ENCODE data around the gene CAPZA3. TPM values are rescaled to one million over a fixed set of nuclear protein-coding genes. Genes with fewer than 3 reads are reported as not detected.

Gene CAPZA3
- total RNA-seq, 2 experiments from 2014 or later, result not detected

DNA sequence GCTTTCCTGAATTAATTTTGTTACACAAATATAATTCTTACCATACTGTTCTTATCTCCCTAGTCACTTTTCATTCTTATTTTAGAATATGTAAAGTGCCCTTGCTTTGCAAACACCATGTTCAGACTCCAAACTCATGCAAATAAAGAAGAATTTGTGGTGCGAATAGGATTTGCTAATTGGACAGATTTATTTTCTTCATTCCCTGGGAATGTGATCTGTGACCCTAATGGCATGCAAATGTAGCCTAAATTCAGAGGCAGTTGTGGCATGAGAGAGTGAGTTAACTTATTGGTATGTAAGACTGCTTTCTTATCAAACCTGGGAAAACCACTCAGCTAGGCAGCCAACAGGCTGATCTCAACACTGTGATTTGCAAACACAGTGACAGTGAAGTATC is 10.0 kb downstream of the CAPZA3 start:
- no peaks in the 10 kb centered on the region for H3K36me3 Mint-ChIP-seq (ENCODE audit: low read depth)
- Histone ChIP-seq H3K4me1 (ENCODE audit: insufficient read depth, low read length) (no peaks in the 10 kb centered on the region), H3K27ac (ENCODE audit: low read depth in 1 of 2, low read length in 2 of 2) (no peak overlapping the region), H3K27me3 (ENCODE audit: control insufficient read depth in 1 of 2, insufficient read depth in 2 of 2, low read length in 2 of 2) (no peaks in the 10 kb centered on the region), H3K4me3 (ENCODE audit: low read length) (no peak overlapping the region), H3K36me3 (ENCODE audit: insufficient read depth, low read length) (no peaks in the 10 kb centered on the region), H3K9me3 (ENCODE audit: control insufficient read depth in 1 of 2, insufficient read depth in 1 of 2, low read length in 2 of 2) (no peaks in the 10 kb centered on the region)
- H3K4me3 Mint-ChIP-seq, result no peak overlapping the region
- no peaks in the 10 kb centered on the region for H3K9me3 Mint-ChIP-seq
- TF ChIP-seq, protein P1, sequence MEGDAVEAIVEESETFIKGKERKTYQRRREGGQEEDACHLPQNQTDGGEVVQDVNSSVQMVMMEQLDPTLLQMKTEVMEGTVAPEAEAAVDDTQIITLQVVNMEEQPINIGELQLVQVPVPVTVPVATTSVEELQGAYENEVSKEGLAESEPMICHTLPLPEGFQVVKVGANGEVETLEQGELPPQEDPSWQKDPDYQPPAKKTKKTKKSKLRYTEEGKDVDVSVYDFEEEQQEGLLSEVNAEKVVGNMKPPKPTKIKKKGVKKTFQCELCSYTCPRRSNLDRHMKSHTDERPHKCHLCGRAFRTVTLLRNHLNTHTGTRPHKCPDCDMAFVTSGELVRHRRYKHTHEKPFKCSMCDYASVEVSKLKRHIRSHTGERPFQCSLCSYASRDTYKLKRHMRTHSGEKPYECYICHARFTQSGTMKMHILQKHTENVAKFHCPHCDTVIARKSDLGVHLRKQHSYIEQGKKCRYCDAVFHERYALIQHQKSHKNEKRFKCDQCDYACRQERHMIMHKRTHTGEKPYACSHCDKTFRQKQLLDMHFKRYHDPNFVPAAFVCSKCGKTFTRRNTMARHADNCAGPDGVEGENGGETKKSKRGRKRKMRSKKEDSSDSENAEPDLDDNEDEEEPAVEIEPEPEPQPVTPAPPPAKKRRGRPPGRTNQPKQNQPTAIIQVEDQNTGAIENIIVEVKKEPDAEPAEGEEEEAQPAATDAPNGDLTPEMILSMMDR (IDR thresholded peaks at IDR 0.05), result no peak
- H3K4me1 Mint-ChIP-seq (ENCODE audit: low read depth), result no peaks in the 10 kb centered on the region
- intact Hi-C loops (cut with DNase I, micrococcal nuclease), result no loop called here
- H3K27me3 Mint-ChIP-seq, result no peaks in the 10 kb centered on the region
- ChIA-PET POLR2A (no interaction called here), CTCF (no interaction called here)
- DNase-seq (no peak), ATAC-seq (ENCODE audit: poor library complexity) (no peak)
- no peak overlapping the region for H3K27ac Mint-ChIP-seq

DNA sequence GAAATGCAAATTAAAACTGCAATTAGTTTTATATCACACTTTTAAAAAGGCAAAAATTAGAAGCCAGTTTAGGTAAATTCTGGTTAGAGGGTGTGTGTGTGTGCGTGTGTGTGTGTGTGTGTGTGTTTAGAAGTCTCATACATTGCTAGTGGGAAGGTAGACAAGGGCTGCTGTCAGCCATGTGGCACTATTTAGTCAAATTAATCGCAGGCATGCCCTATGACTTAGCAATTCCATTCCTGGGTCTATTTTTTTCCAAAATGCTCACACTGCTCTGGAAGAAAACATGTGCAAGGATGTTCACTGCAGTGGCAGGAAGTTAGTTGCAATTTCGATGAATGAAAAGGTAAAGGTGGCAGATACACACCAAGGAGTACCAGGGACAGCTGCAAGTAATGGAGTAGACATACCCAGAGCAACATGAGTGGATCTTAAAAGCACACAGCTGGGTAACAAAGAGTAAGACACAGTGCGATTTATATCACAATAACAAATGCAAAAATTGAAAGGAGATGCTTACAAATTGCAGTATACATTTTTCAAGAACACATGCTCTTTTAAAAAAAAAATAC is 11.6 kb downstream of the CAPZA3 start:
- H3K4me1 ChIP-seq (ENCODE audit: insufficient read depth, low read length), result no peaks in the 10 kb centered on the region
- POLR2A ChIA-PET, result no interaction called here
- no peaks in the 10 kb centered on the region for H3K27me3 ChIP-seq (ENCODE audit: control insufficient read depth in 1 of 2, insufficient read depth in 2 of 2, low read length in 2 of 2)
- H3K4me1 Mint-ChIP-seq (ENCODE audit: low read depth), result no peaks in the 10 kb centered on the region
- H3K9me3 ChIP-seq (ENCODE audit: control insufficient read depth in 1 of 2, insufficient read depth in 1 of 2, low read length in 2 of 2), result no peaks in the 10 kb centered on the region
- H3K9me3 Mint-ChIP-seq, result no peaks in the 10 kb centered on the region
- no peak overlapping the region for H3K27ac ChIP-seq (ENCODE audit: low read depth in 1 of 2, low read length in 2 of 2)
- no peak overlapping the region for H3K4me3 Mint-ChIP-seq
- DNase-seq, result no peak
- no peaks in the 10 kb centered on the region for H3K27me3 Mint-ChIP-seq
- no peak overlapping the region for H3K4me3 ChIP-seq (ENCODE audit: low read length)
- no peak for ATAC-seq (ENCODE audit: poor library complexity)
- intact Hi-C loops (cut with DNase I, micrococcal nuclease), result no loop called here
- CTCF ChIA-PET, result no interaction called here
- TF ChIP-seq, protein P1 (IDR thresholded peaks at IDR 0.05), result no peak
- H3K36me3 ChIP-seq (ENCODE audit: insufficient read depth, low read length), result no peaks in the 10 kb centered on the region
- H3K36me3 Mint-ChIP-seq (ENCODE audit: low read depth), result no peaks in the 10 kb centered on the region
- H3K27ac Mint-ChIP-seq, result no peak overlapping the region

DNA sequence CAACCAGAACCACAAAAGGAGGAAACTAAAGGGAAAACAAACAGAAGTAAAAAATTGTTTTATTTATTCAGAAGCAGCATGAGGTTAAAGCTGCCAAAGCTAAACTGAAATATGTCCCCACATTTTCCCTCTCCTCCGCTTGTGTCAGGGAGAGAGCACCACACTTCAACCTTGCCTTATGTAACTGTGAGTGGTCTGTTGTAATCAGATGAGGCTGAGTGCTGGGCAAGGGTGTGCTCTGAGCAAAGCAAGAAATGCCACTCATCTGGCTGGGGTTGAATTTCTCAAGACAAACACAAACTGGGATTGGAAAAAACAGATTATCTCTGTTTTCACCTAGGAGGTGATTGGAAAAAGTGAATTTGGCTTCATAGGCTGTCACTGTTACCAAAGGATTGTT is 12.2 kb downstream of the CAPZA3 start:
- CTCF ChIA-PET, result no interaction called here
- Mint-ChIP-seq H3K36me3 (ENCODE audit: low read depth) (no peaks in the 10 kb centered on the region), H3K27ac (no peak overlapping the region), H3K4me1 (ENCODE audit: low read depth) (no peaks in the 10 kb centered on the region), H3K27me3 (no peaks in the 10 kb centered on the region), H3K9me3 (no peaks in the 10 kb centered on the region), H3K4me3 (no peak overlapping the region)
- Histone ChIP-seq H3K27me3 (ENCODE audit: control insufficient read depth in 1 of 2, insufficient read depth in 2 of 2, low read length in 2 of 2) (no peaks in the 10 kb centered on the region), H3K4me1 (ENCODE audit: insufficient read depth, low read length) (no peaks in the 10 kb centered on the region), H3K9me3 (ENCODE audit: control insufficient read depth in 1 of 2, insufficient read depth in 1 of 2, low read length in 2 of 2) (no peaks in the 10 kb centered on the region), H3K27ac (ENCODE audit: low read depth in 1 of 2, low read length in 2 of 2) (no peak overlapping the region), H3K36me3 (ENCODE audit: insufficient read depth, low read length) (no peaks in the 10 kb centered on the region), H3K4me3 (ENCODE audit: low read length) (no peak overlapping the region)
- POLR2A ChIA-PET, result no interaction called here
- ATAC-seq (ENCODE audit: poor library complexity), result no peak
- DNase-seq, result no peak
- TF ChIP-seq, protein P1 (IDR thresholded peaks at IDR 0.05), result no peak
- intact Hi-C loops (cut with DNase I, micrococcal nuclease), result no loop called here
